Keratinocyte (primary cell): ENCODE data around the gene AGPAT3. TPM values are rescaled to one million over a fixed set of nuclear protein-coding genes. Genes with fewer than 3 reads are reported as not detected.

Experiments
- DNase-seq: peaks from one replicate; pipeline ENCODE4 v3.0.0-alpha.2; 2011; ENCODE audit warnings: low read depth, missing footprints, low spot score
- FAIRE-seq: peaks from 2 replicates; lab custom pipeline; 2011; peaks lifted over from hg19 to GRCh38; lab: Jason Lieb, UNC
- H2AFZ ChIP-seq: 2 replicates; pipeline ENCODE4 v1.6.0; 2012; ENCODE audit warnings: low read length, control low read depth, inconsistent platforms; ENCODE audit not compliant: control insufficient read depth
- H3K27ac ChIP-seq: 2 replicates; pipeline ENCODE4 v1.5.1; 2011; ENCODE audit warnings: low read length; ENCODE audit not compliant: control insufficient read depth, insufficient read depth
- H3K27me3 ChIP-seq: 3 replicates; pipeline ENCODE4 v1.6.0; 2011; ENCODE audit warnings: low read length; ENCODE audit not compliant: control insufficient read depth, insufficient read depth; ENCODE audit errors: extremely low read depth
- H3K36me3 ChIP-seq, 2 experiments: 2 replicates in 1 of 2; 3 replicates in 1 of 2; pipeline ENCODE4 v1.5.1; 2011; ENCODE audit warnings: low read length in 2 of 2, mild to moderate bottlenecking in 1 of 2; ENCODE audit not compliant: control insufficient read depth in 2 of 2, insufficient read depth in 2 of 2; ENCODE audit errors: extremely low read depth in 1 of 2
- H3K4me1 ChIP-seq: 3 replicates; pipeline ENCODE4 v1.5.1; 2011; ENCODE audit warnings: low read length; ENCODE audit not compliant: control insufficient read depth, insufficient read depth; ENCODE audit errors: extremely low read depth
- H3K4me2 ChIP-seq: 3 replicates; pipeline ENCODE4 v1.6.0; 2011; ENCODE audit warnings: low read depth, low read length; ENCODE audit not compliant: control insufficient read depth, insufficient read depth; ENCODE audit errors: extremely low read depth
- H3K4me3 ChIP-seq, 3 experiments: fragments of 200-600 bp in 1 of 3; sonication (generic) in 1 of 3; 2 replicates in 2 of 3; 3 replicates in 1 of 3; pipeline ENCODE4 v1.5.1; 2011 to 2016; ENCODE audit warnings: low read length in 3 of 3, mild to moderate bottlenecking in 3 of 3, control low read depth in 2 of 3, inconsistent platforms in 1 of 3, low read depth in 1 of 3, mixed read lengths in 1 of 3, mixed run types in 1 of 3, moderate library complexity in 1 of 3; ENCODE audit not compliant: control insufficient read depth in 2 of 3, insufficient read depth in 2 of 3; ENCODE audit errors: extremely low read depth in 1 of 3
- H3K79me2 ChIP-seq: 2 replicates; pipeline ENCODE4 v1.6.0; 2012; ENCODE audit warnings: low read length; ENCODE audit not compliant: control insufficient read depth, insufficient read depth
- H3K9ac ChIP-seq: 3 replicates; pipeline ENCODE4 v1.6.0; 2011; ENCODE audit warnings: low read length; ENCODE audit not compliant: control insufficient read depth, insufficient read depth; ENCODE audit errors: extremely low read depth
- H3K9me1 ChIP-seq: 3 replicates; pipeline ENCODE4 v1.6.0; 2011; ENCODE audit warnings: low read length; ENCODE audit not compliant: control insufficient read depth, insufficient read depth; ENCODE audit errors: extremely low read depth
- H3K9me3 ChIP-seq: 2 replicates; pipeline ENCODE4 v1.5.1; 2012; ENCODE audit warnings: low read depth, low read length; ENCODE audit not compliant: control insufficient read depth
- H4K20me1 ChIP-seq: 3 replicates; pipeline ENCODE4 v1.6.0; 2011; ENCODE audit warnings: low read length; ENCODE audit not compliant: control insufficient read depth, insufficient read depth; ENCODE audit errors: extremely low read depth
- EZH2 ChIP-seq: IDR thresholded peaks from one replicate; pipeline ENCODE4 v1.6.1; 2012; ENCODE audit warnings: inconsistent platforms, mild to moderate bottlenecking, low read length, moderate library complexity
- dilution Hi-C: fragments of 300-500 bp; cut with MboI; formaldehyde crosslinking; loops from one replicate; pipeline ENCODE4 v1.7.0; 2020; ENCODE audit warnings: low sequenced_read_pairs; ENCODE audit not compliant: extremely low pct_ligation_motif_present
- polyA plus RNA-seq, 5 experiments: library from polyadenylated mRNA; depleted of rRNA in 3 of 5; stranded (reverse) in 3 of 5; stranded (forward) in 1 of 5; unstranded in 1 of 5; fragments of >200 nt; gene quantifications; 1 replicate in 1 of 5; 2 replicates in 3 of 5; 3 replicates in 1 of 5; pipeline versions ENCODE4 v1.2.1 to v1.2.3, GENCODE V29; 2011 to 2012; ENCODE audit warnings: missing spikeins in 2 of 5, low read depth in 1 of 5, low replicate concordance in 1 of 5
- TF ChIP-seq, protein P1 (sequence below), 3 experiments: IDR thresholded peaks in 1 of 3; conservative IDR thresholded peaks in 1 of 3; optimal IDR thresholded peaks in 1 of 3; 2 replicates in 2 of 3; 3 replicates in 1 of 3; pipeline versions ENCODE3 to v1.5.1; 2011; ENCODE audit warnings: low read length in 3 of 3, mild to moderate bottlenecking in 3 of 3, moderate library complexity in 2 of 3, control low read depth in 1 of 3, inconsistent platforms in 1 of 3; ENCODE audit not compliant: insufficient read depth in 2 of 3; ENCODE audit errors: extremely low read depth in 1 of 3

The AGPAT3 gene
- polyA plus RNA-seq, 1 donor (not counting 4 experiments of a cell fraction or from before 2014, with no cell fraction given) = 21.7 TPM

DNA sequence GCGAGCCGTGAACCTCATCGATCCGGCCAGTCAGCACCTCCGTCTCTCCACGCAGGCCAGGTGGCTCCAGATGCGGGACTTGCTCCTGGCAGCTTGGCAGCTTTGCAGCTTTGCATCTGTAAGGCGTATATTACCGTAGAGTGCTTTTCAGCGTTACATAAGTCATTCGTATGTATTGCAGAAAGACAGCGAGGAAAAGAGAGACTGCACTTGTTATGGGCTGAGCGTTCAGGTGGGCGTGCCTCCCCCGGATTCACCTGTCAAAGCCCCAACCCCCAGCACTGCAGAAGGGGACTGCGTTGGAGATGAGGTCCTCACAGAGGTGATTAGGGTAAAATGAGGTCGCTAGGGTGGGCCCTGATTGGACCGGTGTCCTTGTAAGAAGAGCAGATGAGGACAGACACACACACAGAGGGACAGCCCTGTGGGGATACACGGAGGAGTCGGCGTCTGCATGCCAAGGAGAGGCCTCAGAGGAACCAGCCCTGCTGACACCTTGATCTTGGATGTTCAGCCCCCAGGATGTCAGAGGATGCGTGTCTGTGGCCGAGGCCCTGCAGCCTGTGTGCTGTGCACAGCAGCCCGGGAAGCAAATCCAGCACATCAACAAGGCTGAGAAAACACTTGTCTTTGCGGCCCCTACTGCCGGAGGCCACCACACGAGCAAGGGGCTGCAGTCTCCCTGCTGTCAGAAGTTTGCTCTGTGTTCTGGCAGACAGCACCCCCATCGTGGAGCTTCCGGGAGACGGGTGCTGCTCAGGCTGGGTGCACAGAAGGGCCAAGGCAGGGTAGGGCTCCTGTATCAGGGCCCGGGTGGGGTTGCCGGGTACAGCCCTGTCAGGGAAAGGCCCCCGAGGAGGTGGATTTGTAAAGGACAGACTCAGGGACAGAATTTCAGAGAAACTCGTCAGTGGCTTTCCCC is 10.9 kb upstream of the AGPAT3 start:
- H3K9ac ChIP-seq = no peak overlapping the region
- peaks cover 7% of the 10 kb centered on the region for H3K27me3 ChIP-seq
- no peak overlapping the region for H2AFZ ChIP-seq
- TF ChIP-seq, protein P1, sequence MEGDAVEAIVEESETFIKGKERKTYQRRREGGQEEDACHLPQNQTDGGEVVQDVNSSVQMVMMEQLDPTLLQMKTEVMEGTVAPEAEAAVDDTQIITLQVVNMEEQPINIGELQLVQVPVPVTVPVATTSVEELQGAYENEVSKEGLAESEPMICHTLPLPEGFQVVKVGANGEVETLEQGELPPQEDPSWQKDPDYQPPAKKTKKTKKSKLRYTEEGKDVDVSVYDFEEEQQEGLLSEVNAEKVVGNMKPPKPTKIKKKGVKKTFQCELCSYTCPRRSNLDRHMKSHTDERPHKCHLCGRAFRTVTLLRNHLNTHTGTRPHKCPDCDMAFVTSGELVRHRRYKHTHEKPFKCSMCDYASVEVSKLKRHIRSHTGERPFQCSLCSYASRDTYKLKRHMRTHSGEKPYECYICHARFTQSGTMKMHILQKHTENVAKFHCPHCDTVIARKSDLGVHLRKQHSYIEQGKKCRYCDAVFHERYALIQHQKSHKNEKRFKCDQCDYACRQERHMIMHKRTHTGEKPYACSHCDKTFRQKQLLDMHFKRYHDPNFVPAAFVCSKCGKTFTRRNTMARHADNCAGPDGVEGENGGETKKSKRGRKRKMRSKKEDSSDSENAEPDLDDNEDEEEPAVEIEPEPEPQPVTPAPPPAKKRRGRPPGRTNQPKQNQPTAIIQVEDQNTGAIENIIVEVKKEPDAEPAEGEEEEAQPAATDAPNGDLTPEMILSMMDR (optimal IDR thresholded peaks at IDR 0.05 in 1 of 3, IDR thresholded peaks at IDR 0.05 in 1 of 3, conservative IDR thresholded peaks at IDR 0.05 in 1 of 3; ENCODE audit: extremely low read depth in 1 of 3, insufficient read depth in 2 of 3, low read length in 3 of 3) = no peak
- no peak for TF ChIP-seq EZH2
- peaks cover 4% of the 10 kb centered on the region for H4K20me1 ChIP-seq
- H3K9me3 ChIP-seq = no peaks in the 10 kb centered on the region
- H3K36me3 ChIP-seq = no peaks in the 10 kb centered on the region
- no peak overlapping the region for H3K4me3 ChIP-seq
- DNase-seq (no peak), FAIRE-seq (no peak)
- no peaks in the 10 kb centered on the region for H3K9me1 ChIP-seq
- H3K4me1 ChIP-seq = no peaks in the 10 kb centered on the region
- H3K27ac ChIP-seq = no peak overlapping the region
- H3K4me2 ChIP-seq = no peak overlapping the region
- dilution Hi-C loops = no loop called here
- H3K79me2 ChIP-seq = no peaks in the 10 kb centered on the region

GRCh38 chr21:43854773-43855633 is 10.0 kb upstream of the AGPAT3 start:
- Histone ChIP-seq H3K79me2 (no peaks in the 10 kb centered on the region), H3K9ac (no peak overlapping the region), H3K36me3 (no peaks in the 10 kb centered on the region), H3K27me3 (peaks cover 7% of the 10 kb centered on the region), H3K4me3 (no peak overlapping the region), H3K9me1 (no peaks in the 10 kb centered on the region), H3K27ac (no peak overlapping the region), H4K20me1 (peaks cover 4% of the 10 kb centered on the region), H2AFZ (no peak overlapping the region), H3K4me1 (no peaks in the 10 kb centered on the region), H3K9me3 (no peaks in the 10 kb centered on the region), H3K4me2 (no peak overlapping the region)
- DNase-seq = no peak
- dilution Hi-C loops = no loop called here
- no peak for FAIRE-seq
- no peak for TF ChIP-seq EZH2
- TF ChIP-seq, protein P1 (optimal IDR thresholded peaks at IDR 0.05 in 1 of 3, IDR thresholded peaks at IDR 0.05 in 1 of 3, conservative IDR thresholded peaks at IDR 0.05 in 1 of 3; ENCODE audit: extremely low read depth in 1 of 3, insufficient read depth in 2 of 3, low read length in 3 of 3) = no peak
